Measurements from ENCODE around the gene PTPRG. TPM values are rescaled to one million over a fixed set of nuclear protein-coding genes. Genes with fewer than 3 reads are reported as not detected.

Gene PTPRG
- total and polyA plus RNA-seq, 2 donors (not counting 3 experiments of a cell fraction or from before 2014, with no cell fraction given): 8.9 to 39.1 TPM

- FAIRE-seq (no peak), DNase-seq (ENCODE audit: low read depth, low spot score) (no peak)
- H3K4me1 ChIP-seq (ENCODE audit: control insufficient read depth, extremely low read depth, insufficient read depth, low read length): no peaks in the 10 kb centered on the region
- no peaks in the 10 kb centered on the region for H4K20me1 ChIP-seq (replicated peaks; ENCODE audit: control insufficient read depth, extremely low read depth, insufficient read depth, low read length)
- H3K9me1 ChIP-seq (replicated peaks; ENCODE audit: control insufficient read depth, extremely low read depth, insufficient read depth, low read length): no peaks in the 10 kb centered on the region
- BruUV-seq (replicated peaks): no TSS peak
- no peaks in the 10 kb centered on the region for H3K36me3 ChIP-seq (ENCODE audit: control insufficient read depth in 2 of 2, extremely low read depth in 1 of 2, insufficient read depth in 2 of 2, low read length in 2 of 2)
- dilution Hi-C loops (cut with MboI; ENCODE audit: extremely low pct_ligation_motif_present, low sequenced_read_pairs) (no loop called here), intact Hi-C loops (cut with micrococcal nuclease) (no loop called here)
- H3K27ac ChIP-seq (ENCODE audit: insufficient read depth, low read depth, low read length): no peak overlapping the region
- H2AFZ ChIP-seq (ENCODE audit: low read depth, low read length): no peak overlapping the region
- ChIA-PET CTCF (interaction anchor here (0.9 to 1.6 kb wide), 2 partner anchors 70 to 167 kb away, joined by 3 to 4 read pairs; no protein-coding TSS in a partner anchor), POLR2A (no interaction called here)
- no peak for TF ChIP-seq POLR2A (IDR thresholded peaks at IDR 0.05; ENCODE audit: low read depth, low read length)
- no peak for TF ChIP-seq FOS (IDR thresholded peaks at IDR 0.05; ENCODE audit: borderline replicate concordance, insufficient read depth, low read length)
- TF ChIP-seq EZH2 (IDR thresholded peaks at IDR 0.05; ENCODE audit: borderline replicate concordance, low read depth, low read length, severe bottlenecking): no peak
- TF ChIP-seq GATA2 (IDR thresholded peaks at IDR 0.05; ENCODE audit: insufficient read depth, insufficient read length, low read depth, low read length): no peak
- TF ChIP-seq MYC (IDR thresholded peaks at IDR 0.05; ENCODE audit: low read depth, low read length): no peak
- TF ChIP-seq MAX (IDR thresholded peaks at IDR 0.05; ENCODE audit: insufficient read depth, insufficient read length): no peak
- no peak for TF ChIP-seq CTCF (IDR thresholded peaks at IDR 0.05; ENCODE audit: extremely low read depth in 1 of 2, insufficient read depth in 1 of 2, low read depth in 1 of 2, low read length in 2 of 2)
- no peak for TF ChIP-seq JUN (IDR thresholded peaks at IDR 0.05; ENCODE audit: borderline replicate concordance, insufficient read depth, insufficient read length, low read depth)
- TF ChIP-seq POLR2AphosphoS5 (IDR thresholded peaks at IDR 0.05; ENCODE audit: insufficient read depth, low read depth, low read length): no peak
- no peaks in the 10 kb centered on the region for H3K79me2 ChIP-seq (ENCODE audit: control insufficient read depth, insufficient read depth, low read length)
- H3K9me3 ChIP-seq (replicated peaks; ENCODE audit: control insufficient read depth, insufficient read depth, low read length): no peaks in the 10 kb centered on the region
- H3K4me3 ChIP-seq (replicated peaks in 1 of 3; ENCODE audit: insufficient read depth in 1 of 3, low read depth in 1 of 3, low read length in 3 of 3): no peak overlapping the region
- no peak overlapping the region for H3K9ac ChIP-seq (replicated peaks; ENCODE audit: extremely low read depth, insufficient read depth, low read length)
- H3K27me3 ChIP-seq (ENCODE audit: control insufficient read depth in 2 of 2, insufficient read depth in 2 of 2, low read length in 2 of 2): no peaks in the 10 kb centered on the region
- H3K4me2 ChIP-seq (ENCODE audit: insufficient read depth, low read length): no peak overlapping the region
These were observed 208.1 kb downstream of the PTPRG start for GRCh38 chr3:61769266-61769990.
